Raji (cell line): Measurements from ENCODE around the gene NLGN1.

Experiments used
- POLR2A ChIP-seq: IDR thresholded peaks from 2 replicates; pipeline ENCODE4 v1.6.1; 2011; ENCODE audit warnings: low read depth, low read length, control low read depth; ENCODE audit not compliant: insufficient read depth

The NLGN1 gene

GRCh38 chr3:173785004-173785403, 387.5 kb downstream of the NLGN1 start:
- no peak for TF ChIP-seq POLR2A

GRCh38 chr3:173789530-173790162, 392.1 kb downstream of the NLGN1 start:
- no peak for TF ChIP-seq POLR2A

- TF ChIP-seq POLR2A = no peak
Observed at GRCh38 chr3:173793963-173794362, 396.4 kb downstream of the NLGN1 start.

- TF ChIP-seq POLR2A = no peak
Observed at GRCh38 chr3:173796405-173796804, 398.9 kb downstream of the NLGN1 start.

- no peak for TF ChIP-seq POLR2A
Observed at GRCh38 chr3:173796890-173797289, 399.3 kb downstream of the NLGN1 start.

- TF ChIP-seq POLR2A = no peak
Observed at GRCh38 chr3:173799060-173799816, 401.7 kb downstream of the NLGN1 start.

- no peak for TF ChIP-seq POLR2A
Observed at GRCh38 chr3:173800154-173800553, 402.6 kb downstream of the NLGN1 start.

GRCh38 chr3:173814809-173815208, 417.3 kb downstream of the NLGN1 start:
- TF ChIP-seq POLR2A = no peak

- no peak for TF ChIP-seq POLR2A
Observed at GRCh38 chr3:173819368-173819767, 421.8 kb downstream of the NLGN1 start.

- no peak for TF ChIP-seq POLR2A
Observed at GRCh38 chr3:173823911-173824460, 426.4 kb downstream of the NLGN1 start.

- TF ChIP-seq POLR2A = no peak
Observed at GRCh38 chr3:173825730-173826129, 428.2 kb downstream of the NLGN1 start.

- TF ChIP-seq POLR2A = no peak
Observed at GRCh38 chr3:173826416-173826815, 428.9 kb downstream of the NLGN1 start.

- no peak for TF ChIP-seq POLR2A
Observed at GRCh38 chr3:173826901-173827609, 429.5 kb downstream of the NLGN1 start.

GRCh38 chr3:173838644-173839043, 441.1 kb downstream of the NLGN1 start:
- TF ChIP-seq POLR2A = no peak

GRCh38 chr3:173839859-173840258, 442.3 kb downstream of the NLGN1 start:
- no peak for TF ChIP-seq POLR2A

GRCh38 chr3:173841334-173841733, 443.8 kb downstream of the NLGN1 start:
- TF ChIP-seq POLR2A = no peak
